Transverse colon (tissue), 4 donors: ENCODE results near the gene ORM1. TPM values are rescaled to one million over a fixed set of nuclear protein-coding genes. Genes with fewer than 3 reads are reported as not detected.
"Not testable (repeated sequence)": the region's sequence is repeated elsewhere in the genome, so short reads cannot be mapped to it uniquely, and the experiment has no call there.

ENCODE experiments used
- DNase-seq: peaks from one replicate; pipeline ENCODE4 v3.0.0-alpha.2; 2019
- H3K27ac ChIP-seq, 4 donors: fragments of 200-600 bp; sonication (generic); 2 replicates each; pipeline ENCODE4 v1.5.1; 2016 to 2018; ENCODE audit warnings: inconsistent platforms in 4 of 4
- H3K27me3 ChIP-seq: fragments of 200-600 bp; sonication (generic); 2 replicates; pipeline ENCODE4 v1.5.1; 2017; ENCODE audit warnings: inconsistent platforms
- H3K36me3 ChIP-seq, 4 donors: fragments of 200-600 bp; sonication (generic); 2 replicates each; pipeline ENCODE4 v1.5.1; 2017 to 2019; ENCODE audit warnings: inconsistent platforms in 4 of 4
- H3K4me1 ChIP-seq, 4 donors: fragments of 200-600 bp; sonication (generic); 2 replicates each; pipeline ENCODE4 v1.5.1; 2017 to 2020; ENCODE audit warnings: inconsistent platforms in 4 of 4
- H3K4me3 ChIP-seq, 4 donors: fragments of 200-600 bp; sonication (generic); 1 replicate in 1 of 4; 2 replicates in 3 of 4; pipeline versions ENCODE4 v1.5.1 to v1.6.1; 2017 to 2019; ENCODE audit warnings: inconsistent platforms in 4 of 4
- H3K9me3 ChIP-seq, 2 donors: fragments of 200-600 bp; sonication (generic); 2 replicates each; pipeline ENCODE4 v1.5.1; 2017 to 2019; ENCODE audit warnings: inconsistent platforms in 2 of 2
- CTCF ChIP-seq, 5 experiments: fragments of 200-600 bp in 3 of 5; fragments of 450-650 bp in 2 of 5; sonication (generic) in 3 of 5; IDR thresholded peaks; 1 replicate in 2 of 5; 2 replicates in 3 of 5; pipeline ENCODE4 v1.5.1; 2016 to 2017; ENCODE audit warnings: antibody characterized with exemption in 5 of 5, inconsistent platforms in 3 of 5, mild to moderate bottlenecking in 2 of 5, moderate library complexity in 1 of 5
- EP300 ChIP-seq: sonication (generic); formaldehyde crosslinking; IDR thresholded peaks from one replicate; pipeline ENCODE4 v1.6.1; 2017; ENCODE audit warnings: antibody characterized with exemption, low read depth
- POLR2A ChIP-seq: fragments of 450-650 bp; IDR thresholded peaks from one replicate; pipeline ENCODE4 v1.6.1; 2016; ENCODE audit warnings: antibody characterized with exemption, mild to moderate bottlenecking, moderate library complexity
- POLR2AphosphoS5 ChIP-seq, 3 donors: sonication (generic); formaldehyde crosslinking; IDR thresholded peaks; one replicate each; pipeline ENCODE4 v1.6.1; 2016; ENCODE audit warnings: antibody characterized with exemption in 3 of 3
- WGBS, 2 donors: methylation state at CpG; one replicate each; pipeline ENCODE4 v1.1.5; 2018; ENCODE audit warnings: low coverage in 1 of 2; 5-methylcytosine and 5-hydroxymethylcytosine counted together
- in situ Hi-C, 4 donors: fragments of 200-750 bp; cut with MboI; loops; one replicate each; pipeline versions ENCODE4 v1.15.0 to v1.15.1; 2017; ENCODE audit warnings: low sequenced_read_pairs in 3 of 4, low pct_ligation_motif_present in 1 of 4, low pct_unique_long_range_greater_than_20kb in 1 of 4
- intact Hi-C: fragments of 100-400 bp; cut with DNase I; formaldehyde crosslinking; loops from one replicate; pipeline ENCODE4 v1.15.1; 2023; ENCODE audit warnings: low total_unique reads
- total RNA-seq, 4 donors: library from RNA; depleted of rRNA; stranded (reverse); fragments of >200 nt; gene quantifications; one replicate each; pipeline ENCODE4 v1.1.0, GENCODE V29; 2016

Gene ORM1
- total RNA-seq, 4 donors from 2014 or later = not detected

GRCh38 chr9:114330636-114331035, 7.7 kb downstream of the ORM1 start:
- no peaks in the 10 kb centered on the region for H3K36me3 ChIP-seq
- 69% methylated on average over 10 of the region's 10 CpGs; no CpG with 5 or more reads in 1 of the 2 donors for WGBS, 2 donors
- TF ChIP-seq CTCF (IDR thresholded peaks at IDR 0.05) (no peak), POLR2A (no peak)
- H3K27me3 ChIP-seq = no peaks in the 10 kb centered on the region
- no peak for DNase-seq
- no peaks in the 10 kb centered on the region for H3K4me1 ChIP-seq
- in situ Hi-C loops = no loop called here
- intact Hi-C loops = no loop called here
- no peak overlapping the region for H3K4me3 ChIP-seq
- H3K27ac ChIP-seq = no peak overlapping the region
- H3K9me3 ChIP-seq = no peaks in the 10 kb centered on the region

DNA sequence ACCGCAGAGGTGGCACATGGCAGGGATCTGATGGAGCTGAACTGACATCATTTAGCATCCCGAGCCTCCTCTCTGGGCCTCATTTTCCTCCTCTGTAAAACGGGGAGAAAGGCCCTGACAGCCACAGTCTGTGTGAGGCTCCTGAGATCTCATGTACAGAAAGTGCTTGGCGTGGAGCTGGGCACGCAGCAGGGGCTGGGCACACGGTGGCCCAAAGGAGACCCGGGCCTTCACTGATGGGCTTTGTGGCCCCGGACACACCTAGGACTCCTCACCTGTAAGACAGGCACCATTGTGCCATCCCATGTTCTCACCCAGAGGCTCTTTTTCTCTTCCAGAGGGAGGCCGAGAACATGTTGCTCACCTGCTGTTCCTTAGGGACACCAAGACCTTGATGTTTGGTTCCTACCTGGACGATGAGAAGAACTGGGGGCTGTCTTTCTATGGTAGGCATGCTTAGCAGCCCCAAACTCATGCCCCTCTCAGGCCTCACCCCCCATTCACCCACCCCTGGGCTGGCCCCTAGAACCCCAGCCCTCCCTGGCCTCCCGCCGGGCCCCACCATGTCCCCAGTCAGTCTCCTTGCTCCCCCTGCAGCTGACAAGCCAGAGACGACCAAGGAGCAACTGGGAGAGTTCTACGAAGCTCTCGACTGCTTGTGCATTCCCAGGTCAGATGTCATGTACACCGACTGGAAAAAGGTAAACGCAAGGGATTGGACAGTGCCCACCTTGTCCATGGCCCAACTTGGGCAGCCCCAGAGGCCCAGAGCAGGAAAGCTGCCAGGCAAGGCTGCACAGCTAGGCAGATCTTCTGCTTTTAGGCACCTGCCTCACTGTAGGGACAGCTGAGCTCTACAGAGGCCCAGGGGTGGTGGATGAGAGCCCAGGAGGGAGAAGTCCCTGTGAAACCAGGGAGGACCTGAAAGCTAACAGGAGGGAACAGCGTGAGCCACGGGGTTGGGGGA, 8.6 kb downstream of the ORM1 start:
- DNase-seq, intact Hi-C loops, in situ Hi-C loops: not testable (repeated sequence)

DNA sequence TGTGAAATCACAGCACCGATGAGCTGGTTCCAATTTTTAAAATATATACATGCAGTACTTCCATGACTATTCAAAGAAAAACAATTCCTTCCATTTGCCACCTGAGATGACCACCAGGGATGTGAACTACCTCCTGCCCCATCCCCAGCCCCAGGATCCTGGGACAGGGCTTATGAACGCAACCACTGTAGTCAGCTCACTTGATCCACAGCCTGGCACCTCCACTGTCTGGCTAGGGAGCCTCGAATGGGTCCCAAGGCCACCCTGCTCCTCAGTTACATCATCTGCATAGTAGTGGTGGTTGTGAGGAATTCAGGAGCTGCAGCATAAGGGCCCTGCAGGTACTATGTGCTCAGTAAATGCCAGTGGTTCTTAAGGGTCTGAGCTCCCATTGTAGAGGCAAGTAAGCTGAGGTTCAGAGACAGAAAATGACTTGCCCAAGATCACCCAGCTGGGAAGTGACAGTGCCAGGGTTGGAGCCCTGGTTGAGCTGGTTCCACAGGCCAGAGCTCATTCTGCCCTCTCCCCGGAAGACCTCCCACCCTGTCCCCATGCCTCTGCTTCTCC, 9.7 kb downstream of the ORM1 start:
- 72 to 100% methylated on average over 1 to 4 of the region's 4 CpGs for WGBS, 2 donors
- H3K27me3 ChIP-seq, H3K27ac ChIP-seq, intact Hi-C loops, DNase-seq, H3K9me3 ChIP-seq, H3K4me3 ChIP-seq, in situ Hi-C loops, H3K4me1 ChIP-seq: not testable (repeated sequence)
- peak; percentile 38 for TF ChIP-seq POLR2A
- H3K36me3 ChIP-seq = peaks cover 0 to 15% (median 4%) of the 10 kb centered on the region in 4 donors

More for the DNA sequence above, 8.6 kb downstream of the ORM1 start:
- not testable (repeated sequence) for H3K27ac ChIP-seq, H3K9me3 ChIP-seq, H3K4me1 ChIP-seq, H3K4me3 ChIP-seq, H3K36me3 ChIP-seq, H3K27me3 ChIP-seq
- peak in 1 of 3 donors; percentile 11 for TF ChIP-seq POLR2AphosphoS5 (IDR thresholded peaks at IDR 0.05)
- WGBS, 2 donors = 72% methylated on average over 16 of the region's 19 CpGs; no CpG with 5 or more reads in 1 of the 2 donors

GRCh38 chr9:114333718-114334117, 10.8 kb downstream of the ORM1 start:
- H3K36me3 ChIP-seq = peaks cover 0 to 27% (median 9%) of the 10 kb centered on the region in 4 donors
- WGBS, 2 donors = 87 to 100% methylated on average over 2 of the region's 4 CpGs
- H3K27ac ChIP-seq, DNase-seq, intact Hi-C loops, H3K4me1 ChIP-seq, H3K27me3 ChIP-seq, in situ Hi-C loops, H3K9me3 ChIP-seq, H3K4me3 ChIP-seq: not testable (repeated sequence)

DNA sequence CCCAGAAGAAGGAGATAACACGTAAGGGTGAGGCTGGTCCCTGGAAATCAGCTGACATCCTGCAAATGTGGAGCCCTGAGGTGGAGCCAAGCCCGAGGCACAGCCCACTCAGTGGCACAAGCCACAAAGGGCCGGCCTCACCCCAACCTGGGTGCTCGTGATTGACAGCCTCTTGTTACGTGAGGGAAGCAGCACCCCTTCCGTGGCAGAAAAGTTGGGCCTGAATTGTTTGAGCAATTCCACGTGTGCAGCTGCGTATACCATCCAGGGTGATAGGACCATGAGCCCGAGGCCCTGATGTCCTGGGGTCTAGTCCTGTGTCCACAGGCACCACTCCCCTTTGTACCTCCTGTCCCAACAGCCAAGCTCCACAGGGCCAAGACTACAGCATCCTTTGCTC, 11.6 kb downstream of the ORM1 start:
- Histone ChIP-seq H3K27me3 (no peaks in the 10 kb centered on the region), H3K27ac (no peak overlapping the region), H3K36me3 (peaks cover 0 to 28% (median 9%) of the 10 kb centered on the region in 4 donors), H3K4me3 (no peak overlapping the region), H3K4me1 (no peaks in the 10 kb centered on the region), H3K9me3 (no peaks in the 10 kb centered on the region)
- TF ChIP-seq EP300 (no peak), POLR2AphosphoS5 (IDR thresholded peaks at IDR 0.05) (peak in 1 of 3 donors; percentile 32)
- intact Hi-C loops (no loop called here), in situ Hi-C loops (no loop called here)
- 89% methylated on average over 8 of the region's 9 CpGs; no CpG with 5 or more reads in 1 of the 2 donors for WGBS, 2 donors
- no peak for DNase-seq

DNA sequence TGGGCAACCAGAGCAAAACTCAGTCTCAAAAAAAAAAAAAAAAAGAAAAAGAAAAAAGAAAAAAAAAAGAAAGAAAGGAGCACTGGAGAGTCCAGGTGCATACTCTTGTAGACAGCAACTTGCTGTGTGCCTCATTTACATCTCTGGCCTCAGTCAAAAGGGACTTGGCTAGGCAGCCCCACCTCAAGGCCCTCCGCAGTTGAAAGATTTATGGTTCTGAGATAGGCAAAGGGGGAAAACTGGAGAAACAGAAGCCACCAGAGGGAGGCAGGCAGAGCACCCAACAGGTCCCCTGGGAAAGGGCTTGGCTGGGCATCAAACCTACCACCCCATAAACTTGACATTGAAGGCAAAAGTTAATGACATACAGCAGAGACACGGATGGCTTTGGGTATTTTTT, 12.8 kb downstream of the ORM1 start:
- no peak for TF ChIP-seq EP300
- no peak for TF ChIP-seq POLR2AphosphoS5 (IDR thresholded peaks at IDR 0.05)
- no peak for TF ChIP-seq POLR2A
- no peak for TF ChIP-seq CTCF (IDR thresholded peaks at IDR 0.05)
- no peaks in the 10 kb centered on the region for H3K27me3 ChIP-seq
- no peak overlapping the region for H3K27ac ChIP-seq
- in situ Hi-C loops = no loop called here
- peaks cover 0 to 41% (median 9%) of the 10 kb centered on the region in 4 donors for H3K36me3 ChIP-seq
- intact Hi-C loops = no loop called here
- no peaks in the 10 kb centered on the region for H3K4me1 ChIP-seq
- H3K9me3 ChIP-seq = no peaks in the 10 kb centered on the region
- 40 to 79% methylated on average over 1 to 2 of the region's 2 CpGs for WGBS, 2 donors
- no peak for DNase-seq
- no peak overlapping the region for H3K4me3 ChIP-seq
